Stimulated activated CD4-positive, alpha-beta T cell treated with anti-CD3 and anti-CD28 coated beads, Interleukin-4, amount 100 ng/mL, for 24 hours (primary cell): ENCODE results near the gene SPAG16.

Experiments
- DNase-seq: peaks from one replicate; pipeline ENCODE4 v3.0.0-alpha.2; 2020

The SPAG16 gene

GRCh38 chr2:214315324-214315723 lies 1031.1 kb downstream of the SPAG16 start:
- no peak for DNase-seq

GRCh38 chr2:214320211-214320610 lies 1035.9 kb downstream of the SPAG16 start:
- DNase-seq: no peak

GRCh38 chr2:214322662-214323061 lies 1038.4 kb downstream of the SPAG16 start:
- no peak for DNase-seq

- DNase-seq: no peak
Measured at GRCh38 chr2:214325404-214325803, 1041.1 kb downstream of the SPAG16 start.

- DNase-seq: no peak
Measured at GRCh38 chr2:214328941-214329340, 1044.7 kb downstream of the SPAG16 start.

GRCh38 chr2:214341646-214342045 lies 1057.4 kb downstream of the SPAG16 start:
- no peak for DNase-seq

GRCh38 chr2:214358506-214358905 lies 1074.2 kb downstream of the SPAG16 start:
- no peak for DNase-seq

- no peak for DNase-seq
Measured at GRCh38 chr2:214361116-214361515, 1076.9 kb downstream of the SPAG16 start.

- DNase-seq: no peak
Measured at GRCh38 chr2:214365549-214365948, 1081.3 kb downstream of the SPAG16 start.

- DNase-seq: no peak
Measured at GRCh38 chr2:214367171-214367570, 1082.9 kb downstream of the SPAG16 start.

- DNase-seq: no peak
Measured at GRCh38 chr2:214376618-214377285, 1092.5 kb downstream of the SPAG16 start.

- DNase-seq: no peak
Measured at GRCh38 chr2:214377286-214377624, 1093.0 kb downstream of the SPAG16 start.

- no peak for DNase-seq
Measured at GRCh38 chr2:214378455-214379103, 1094.3 kb downstream of the SPAG16 start.

GRCh38 chr2:214379227-214379626 lies 1095.0 kb downstream of the SPAG16 start:
- DNase-seq: no peak

GRCh38 chr2:214380681-214381080 lies 1096.4 kb downstream of the SPAG16 start:
- DNase-seq: no peak

- DNase-seq: no peak
Measured at GRCh38 chr2:214382229-214382628, 1098.0 kb downstream of the SPAG16 start.

GRCh38 chr2:214386720-214387119 lies 1102.5 kb downstream of the SPAG16 start:
- DNase-seq: no peak

GRCh38 chr2:214389334-214389733 lies 1105.1 kb downstream of the SPAG16 start:
- no peak for DNase-seq

GRCh38 chr2:214393796-214394195 lies 1109.5 kb downstream of the SPAG16 start:
- no peak for DNase-seq

GRCh38 chr2:214395040-214395439 lies 1110.8 kb downstream of the SPAG16 start:
- no peak for DNase-seq

GRCh38 chr2:214401580-214401979 lies 1117.3 kb downstream of the SPAG16 start:
- no peak for DNase-seq

GRCh38 chr2:214410128-214410775 lies 1126.0 kb downstream of the SPAG16 start:
- no peak for DNase-seq

- DNase-seq: peak; percentile 11
Measured at GRCh38 chr2:214410918-214411554, 1126.8 kb downstream of the SPAG16 start, which contains the start of gene VWC2L. TSS of gene VWC2L (plus strand) at chr2:214411054. CDS start at chr2:214414194, 3,140 bp downstream.

- DNase-seq: no peak
Measured at GRCh38 chr2:214412679-214413078, 1128.4 kb downstream of the SPAG16 start.
